ENCODE measurements around the gene DRG2.

DRG2 gene

GRCh38 chr17:18141210-18141803, 53.6 kb downstream of the DRG2 start:
- no peak overlapping the region for H3K4me3 ChIP-seq (replicated peaks; ENCODE audit: low read depth, low read length)
- DNase-seq (ENCODE audit: extremely low read depth, low read depth) = peak; percentile 29
- peak; percentile 51 for TF ChIP-seq CTCF (IDR thresholded peaks at IDR 0.05; ENCODE audit: low read depth, low read length, missing control alignments)

- H3K4me3 ChIP-seq (replicated peaks; ENCODE audit: low read depth, low read length) = no peak overlapping the region
- TF ChIP-seq CTCF (IDR thresholded peaks at IDR 0.05; ENCODE audit: low read depth, low read length, missing control alignments) = no peak
- no peak for DNase-seq (ENCODE audit: extremely low read depth, low read depth)
These were observed 54.7 kb downstream of the DRG2 start for GRCh38 chr17:18142417-18142816.

GRCh38 chr17:18143044-18143936, 55.5 kb downstream of the DRG2 start:
- DNase-seq (ENCODE audit: extremely low read depth, low read depth) = no peak
- peak; percentile 49 for TF ChIP-seq CTCF (IDR thresholded peaks at IDR 0.05; ENCODE audit: low read depth, low read length, missing control alignments)
- H3K4me3 ChIP-seq (replicated peaks; ENCODE audit: low read depth, low read length) = no peak overlapping the region

GRCh38 chr17:18144261-18144660, 56.5 kb downstream of the DRG2 start:
- no peak overlapping the region for H3K4me3 ChIP-seq (replicated peaks; ENCODE audit: low read depth, low read length)
- no peak for DNase-seq (ENCODE audit: extremely low read depth, low read depth)
- TF ChIP-seq CTCF (IDR thresholded peaks at IDR 0.05; ENCODE audit: low read depth, low read length, missing control alignments) = no peak

- no peak for TF ChIP-seq CTCF (IDR thresholded peaks at IDR 0.05; ENCODE audit: low read depth, low read length, missing control alignments)
- DNase-seq (ENCODE audit: extremely low read depth, low read depth) = no peak
- H3K4me3 ChIP-seq (replicated peaks; ENCODE audit: low read depth, low read length) = no peak overlapping the region
These were observed 57.1 kb downstream of the DRG2 start for GRCh38 chr17:18144855-18145254.

GRCh38 chr17:18145811-18146210, 58.1 kb downstream of the DRG2 start:
- no peak for TF ChIP-seq CTCF (IDR thresholded peaks at IDR 0.05; ENCODE audit: low read depth, low read length, missing control alignments)
- no peak overlapping the region for H3K4me3 ChIP-seq (replicated peaks; ENCODE audit: low read depth, low read length)
- no peak for DNase-seq (ENCODE audit: extremely low read depth, low read depth)
